HCT116 (cell line): Measurements from ENCODE around the gene CENPF. TPM values are rescaled to one million over a fixed set of nuclear protein-coding genes. Genes with fewer than 3 reads are reported as not detected.
"Not testable (repeated sequence)": the region's sequence is repeated elsewhere in the genome, so short reads cannot be mapped to it uniquely, and the experiment has no call there.

Experiments used
- ATAC-seq: fragments of 200-7000 bp; cut with Tn5 transposase; 2 replicates; pipeline ENCODE4 v1.9.1; 2020; ENCODE audit warnings: mild to moderate bottlenecking, moderate library complexity
- BruUV-seq: library from RNA; stranded (reverse); fragments of 400-500 nt; replicated peaks from 2 replicates; lab custom pipeline; 2021; lab: Mats Ljungman, UMichigan
- CTCF ChIA-PET: fragments of 300-600 bp; sonication (Branson Sonifier 250); formaldehyde crosslinking; loops from one replicate; lab custom pipeline; 2021; ENCODE audit warnings: antibody characterized with exemption; lab: Charles Lee
- POLR2A ChIA-PET: fragments of 300-600, 350-600 bp; sonication (Branson Sonifier 250); formaldehyde crosslinking; loops from one replicate; lab custom pipeline; 2021; ENCODE audit warnings: antibody characterized with exemption; lab: Charles Lee
- RAD21 ChIA-PET, 2 experiments: fragments of 300-600 bp; sonication (Branson Sonifier 250); formaldehyde crosslinking; loops; one replicate each; lab custom pipeline; 2023; ENCODE audit warnings: low total read pairs in 2 of 2; ENCODE audit not compliant: uncharacterized antibody in 2 of 2, unreplicated experiment in 2 of 2, low non-redundant PET in 1 of 2; lab: Charles Lee
- DNase-seq: peaks from one replicate; pipeline ENCODE4 v3.0.0-alpha.2; 2010; ENCODE audit warnings: low read depth, low spot score
- H2AFZ ChIP-seq: fragments of 200-600 bp; shearing (Covaris generic), sonication (generic); 2 replicates; pipeline ENCODE4 v1.6.1; 2017; ENCODE audit warnings: low read depth, mixed run types, mixed read lengths, antibody characterized with exemption, low read length; ENCODE audit not compliant: poor library complexity, severe bottlenecking
- H3K27ac ChIP-seq: 2 replicates; pipeline ENCODE4 v1.5.1; 2012; ENCODE audit warnings: low read depth, low read length
- H3K27me3 ChIP-seq: fragments of 200-600 bp; sonication (generic); 2 replicates; pipeline ENCODE4 v1.6.1; 2016; ENCODE audit warnings: mixed run types, low read length, mixed read lengths; ENCODE audit not compliant: insufficient read depth
- H3K36me3 ChIP-seq, 2 experiments: fragments of 200-500 bp in 1 of 2; fragments of 200-600 bp in 1 of 2; sonication (Bioruptor generic) in 1 of 2; sonication (generic) in 1 of 2; 2 replicates each; pipeline versions ENCODE4 v1.5.1 to v1.6.1; 2014 to 2016; ENCODE audit warnings: low read length in 2 of 2, inconsistent platforms in 1 of 2, mixed read lengths in 1 of 2, mixed run types in 1 of 2; ENCODE audit not compliant: insufficient read depth in 2 of 2, control insufficient read depth in 1 of 2
- H3K4me1 ChIP-seq, 2 experiments: fragments of 200-600 bp in 1 of 2; sonication (generic) in 1 of 2; 2 replicates each; pipeline versions ENCODE4 v1.5.1 to v1.6.1; 2012 to 2017; ENCODE audit warnings: low read length in 2 of 2, inconsistent platforms in 1 of 2, mild to moderate bottlenecking in 1 of 2, mixed read lengths in 1 of 2, mixed run types in 1 of 2, moderate library complexity in 1 of 2; ENCODE audit not compliant: insufficient read depth in 2 of 2, control insufficient read depth in 1 of 2
- H3K4me2 ChIP-seq: fragments of 200-600 bp; sonication (generic); 2 replicates; pipeline ENCODE4 v1.6.1; 2017; ENCODE audit warnings: mixed run types, low read length, mixed read lengths
- H3K4me3 ChIP-seq, 2 experiments: fragments of 200-600 bp in 1 of 2; sonication (generic) in 1 of 2; replicated peaks in 1 of 2; 2 replicates each; pipeline ENCODE4 v1.5.1; 2011 to 2016; ENCODE audit warnings: low read length in 2 of 2, control low read depth in 1 of 2, low read depth in 1 of 2, mild to moderate bottlenecking in 1 of 2, mixed read lengths in 1 of 2, mixed run types in 1 of 2
- H3K79me2 ChIP-seq: fragments of 200-600 bp; sonication (generic); 2 replicates; pipeline ENCODE4 v1.6.1; 2017; ENCODE audit warnings: mild to moderate bottlenecking, mixed run types, low read length, moderate library complexity, mixed read lengths; ENCODE audit not compliant: insufficient read depth
- H3K9ac ChIP-seq: fragments of 200-600 bp; sonication (generic); 2 replicates; pipeline ENCODE4 v1.6.1; 2016; ENCODE audit warnings: low read length, mixed read lengths
- H3K9me2 ChIP-seq: fragments of 200-600 bp; sonication (generic), shearing (Covaris generic); 2 replicates; pipeline ENCODE4 v1.6.1; 2017; ENCODE audit warnings: mixed run types, mild to moderate bottlenecking, moderate library complexity; ENCODE audit not compliant: insufficient read depth
- H3K9me3 ChIP-seq, 2 experiments: fragments of 200-500 bp in 1 of 2; fragments of 200-600 bp in 1 of 2; sonication (Bioruptor generic) in 1 of 2; sonication (generic) in 1 of 2; 2 replicates each; pipeline ENCODE4 v1.6.1; 2014 to 2017; ENCODE audit warnings: low read length in 2 of 2, mixed read lengths in 2 of 2, inconsistent platforms in 1 of 2, low read depth in 1 of 2, mild to moderate bottlenecking in 1 of 2, mixed run types in 1 of 2, moderate library complexity in 1 of 2; ENCODE audit not compliant: control insufficient read depth in 1 of 2, insufficient read depth in 1 of 2
- H4K20me1 ChIP-seq: fragments of 200-600 bp; sonication (generic), shearing (Covaris generic); 2 replicates; pipeline ENCODE4 v1.6.1; 2017; ENCODE audit warnings: mixed run types, mild to moderate bottlenecking, moderate library complexity; ENCODE audit not compliant: insufficient read depth
- CEBPB ChIP-seq: IDR thresholded peaks from 2 replicates; pipeline ENCODE4 v1.6.1; 2012; ENCODE audit warnings: low read depth
- EGR1 ChIP-seq: IDR thresholded peaks from 2 replicates; pipeline ENCODE4 v1.6.1; 2012; ENCODE audit warnings: low read depth
- EZH2 ChIP-seq: fragments of 200-600 bp; sonication (generic); IDR thresholded peaks from 2 replicates; pipeline ENCODE4 v1.6.1; 2017; ENCODE audit warnings: antibody characterized with exemption, mixed run types
- FOSL1 ChIP-seq: IDR thresholded peaks from 2 replicates; pipeline ENCODE4 v1.6.1; 2012; ENCODE audit warnings: low read depth
- JUND ChIP-seq: IDR thresholded peaks from 2 replicates; pipeline ENCODE4 v1.6.1; 2012
- MAX ChIP-seq: IDR thresholded peaks from 2 replicates; pipeline ENCODE4 v1.6.1; 2012
- POLR2AphosphoS5 ChIP-seq: IDR thresholded peaks from 2 replicates; pipeline ENCODE4 v1.6.1; 2011; ENCODE audit warnings: mild to moderate bottlenecking, low read depth, low read length, moderate library complexity
- RAD21 ChIP-seq: IDR thresholded peaks from 2 replicates; pipeline ENCODE4 v1.6.1; 2012; ENCODE audit warnings: low read depth, mild to moderate bottlenecking
- REST ChIP-seq: IDR thresholded peaks from 2 replicates; pipeline ENCODE4 v1.6.1; 2012; ENCODE audit warnings: low read depth
- SIN3A ChIP-seq: IDR thresholded peaks from 2 replicates; pipeline ENCODE4 v1.6.1; 2012; ENCODE audit warnings: low read depth
- SP1 ChIP-seq: IDR thresholded peaks from 2 replicates; pipeline ENCODE4 v1.6.1; 2012; ENCODE audit warnings: low read depth
- SRF ChIP-seq: IDR thresholded peaks from 2 replicates; pipeline ENCODE4 v1.6.1; 2012; ENCODE audit warnings: low read depth
- YY1 ChIP-seq: IDR thresholded peaks from 2 replicates; pipeline ENCODE4 v1.6.1; 2011; ENCODE audit warnings: low read length, low read depth, moderate library complexity, mild to moderate bottlenecking; ENCODE audit not compliant: insufficient replicate concordance; ENCODE audit errors: extremely low read depth
- intact Hi-C: fragments of 100-400 bp; cut with micrococcal nuclease; formaldehyde crosslinking; loops from 2 replicates; pipeline ENCODE4 v1.10.0; 2022
- total RNA-seq: library from RNA; stranded (reverse); gene quantifications from one replicate; pipeline ENCODE4 v1.2.1, GENCODE V29; 2021; ENCODE audit not compliant: unreplicated experiment

CENPF gene
- total RNA-seq, 1 experiment from 2014 or later: 120 TPM

- TF ChIP-seq REST (no peak), CEBPB (no peak)
- TF ChIP-seq, all 23 proteins: peak for 0
These were observed 67.1 kb downstream of the CENPF start (continued) for GRCh38 chr1:214670098-214670497.

- RAD21 ChIA-PET, ATAC-seq, H3K36me3 ChIP-seq, DNase-seq, H3K79me2 ChIP-seq, H2AFZ ChIP-seq, BruUV-seq, intact Hi-C loops, H3K9me3 ChIP-seq, H4K20me1 ChIP-seq, H3K27ac ChIP-seq, H3K9me2 ChIP-seq, H3K27me3 ChIP-seq, CTCF ChIA-PET, H3K9ac ChIP-seq, H3K4me3 ChIP-seq, H3K4me1 ChIP-seq, POLR2A ChIA-PET, H3K4me2 ChIP-seq: not testable (repeated sequence)
These were observed 70.0 kb downstream of the CENPF start for GRCh38 chr1:214673029-214673428.

- CTCF ChIA-PET: no interaction called here
- no peak overlapping the region for H2AFZ ChIP-seq
- no peak overlapping the region for H3K27ac ChIP-seq
- H3K4me2 ChIP-seq: no peak overlapping the region
- no peak for DNase-seq
- H3K27me3 ChIP-seq: no peaks in the 10 kb centered on the region
- H3K9me2 ChIP-seq: no peaks in the 10 kb centered on the region
- no peaks in the 10 kb centered on the region for H4K20me1 ChIP-seq
- H3K79me2 ChIP-seq: no peaks in the 10 kb centered on the region
- H3K9me3 ChIP-seq: no peaks in the 10 kb centered on the region
- H3K4me3 ChIP-seq: no peak overlapping the region
- no peak for ATAC-seq
- RAD21 ChIA-PET: no interaction called here
- H3K36me3 ChIP-seq: 0 out of 4 replicates have a peak, but pooled peaks cover 0 to 9% of the 10 kb centered on the region in 2 experiments
- no TSS peak for BruUV-seq
- H3K4me1 ChIP-seq: no peaks in the 10 kb centered on the region; a peak in 1 of 4 replicates
- intact Hi-C loops: no loop called here
- H3K9ac ChIP-seq: no peak overlapping the region
- POLR2A ChIA-PET: no interaction called here
- no peak for TF ChIP-seq EZH2
- TF ChIP-seq CEBPB: no peak
- no peak for TF ChIP-seq SP1
- TF ChIP-seq SRF: no peak
- no peak for TF ChIP-seq FOSL1
- no peak for TF ChIP-seq EGR1
- TF ChIP-seq YY1: no peak
- no peak for TF ChIP-seq JUND
- no peak for TF ChIP-seq RAD21
- no peak for TF ChIP-seq POLR2AphosphoS5
- no peak for TF ChIP-seq SIN3A
- TF ChIP-seq MAX: no peak
- no peak for TF ChIP-seq REST
These were observed 70.6 kb downstream of the CENPF start for GRCh38 chr1:214673576-214673975.
